ENCODE results near the gene APPL1. TPM values are rescaled to one million over a fixed set of nuclear protein-coding genes. Genes with fewer than 3 reads are reported as not detected.

The APPL1 gene
- 66.7 TPM for total RNA-seq

GRCh38 chr3:57227204-57227929 is at the start of gene APPL1:
Gene APPL1, plus strand, starts transcription at chr3:57227729. Its CDS starts 155 bp downstream, at chr3:57227884.

GRCh38 chr3:57199895-57200297 is 27.6 kb upstream of the APPL1 start, which contains the start of gene HESX1:
Gene HESX1, minus strand, starts transcription at chr3:57199978. Its CDS starts 60 bp downstream, at chr3:57199918.

GRCh38 chr3:57292159-57292896 is 64.8 kb downstream of the APPL1 start, which contains the start of gene ASB14:
Gene ASB14, minus strand, starts transcription at chr3:57292685. Its CDS starts 652 bp downstream, at chr3:57292033.

Other genes with a start within 250 kb of the APPL1 start
- gene SPATA12, start 167.1 kb upstream of the APPL1 start, total RNA-seq, result not detected
- 45.2 TPM for gene IL17RD, start 62.4 kb upstream of the APPL1 start, total RNA-seq
- gene HESX1, start 27.8 kb upstream of the APPL1 start, total RNA-seq, result 0.76 TPM
- 0.12 TPM for gene ASB14, start 65.0 kb downstream of the APPL1 start, total RNA-seq

All from metanephros (tissue), 1 donor.